ENCODE data around the gene TBC1D2. TPM values are rescaled to one million over a fixed set of nuclear protein-coding genes. Genes with fewer than 3 reads are reported as not detected.

The TBC1D2 gene
- total and polyA plus RNA-seq, 2 of the 13 experiments (the other 11 are each of a cell fraction or from before 2014, with no cell fraction given), result 2.0 to 2.8 TPM

DNA sequence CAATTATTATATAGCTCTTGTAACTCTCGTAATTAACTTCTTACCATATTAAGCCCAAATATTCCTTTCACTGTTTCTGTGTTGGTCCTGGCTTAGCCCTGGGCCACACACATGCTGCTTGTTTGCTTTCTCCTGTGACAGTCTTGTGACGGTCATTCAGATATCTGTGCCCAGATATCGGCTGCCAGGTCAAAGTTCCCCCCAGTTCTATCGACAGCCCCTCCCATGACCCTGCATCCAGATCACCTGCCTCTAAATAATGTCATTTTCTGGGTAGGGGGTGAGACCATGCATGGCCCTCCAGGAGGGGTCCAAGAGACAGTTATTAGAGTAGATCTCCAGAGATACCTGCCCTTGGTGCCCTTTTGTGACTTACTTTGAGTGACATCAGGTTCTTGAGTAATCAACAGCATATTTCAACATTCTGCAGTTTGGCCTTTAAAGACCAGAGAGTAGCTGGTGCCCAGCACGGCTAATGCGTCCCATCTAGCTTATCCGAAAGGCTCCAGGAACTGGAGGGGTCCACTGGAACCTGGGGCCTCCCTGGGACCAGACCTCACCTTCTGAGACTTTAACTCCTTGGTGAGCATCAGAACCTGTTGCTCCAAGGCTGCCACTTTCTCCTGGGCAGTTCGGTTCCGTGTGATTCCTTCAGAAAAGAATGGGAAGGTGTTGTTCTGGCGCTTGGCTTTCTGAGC lies 26.9 kb downstream of the TBC1D2 start (continued):
- TF ChIP-seq, protein P1, sequence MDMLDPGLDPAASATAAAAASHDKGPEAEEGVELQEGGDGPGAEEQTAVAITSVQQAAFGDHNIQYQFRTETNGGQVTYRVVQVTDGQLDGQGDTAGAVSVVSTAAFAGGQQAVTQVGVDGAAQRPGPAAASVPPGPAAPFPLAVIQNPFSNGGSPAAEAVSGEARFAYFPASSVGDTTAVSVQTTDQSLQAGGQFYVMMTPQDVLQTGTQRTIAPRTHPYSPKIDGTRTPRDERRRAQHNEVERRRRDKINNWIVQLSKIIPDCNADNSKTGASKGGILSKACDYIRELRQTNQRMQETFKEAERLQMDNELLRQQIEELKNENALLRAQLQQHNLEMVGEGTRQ (IDR thresholded peaks at IDR 0.05; ENCODE audit: low read depth, low read length), result no peak
- TF ChIP-seq, protein P1 (CRISPR knock-in tag; IDR thresholded peaks at IDR 0.05; ENCODE audit: borderline replicate concordance), result no peak
- TF ChIP-seq KDM5B (CRISPR knock-in tag; IDR thresholded peaks at IDR 0.05; ENCODE audit: borderline replicate concordance) (no peak), ZNF891 (CRISPR knock-in tag; IDR thresholded peaks at IDR 0.05) (no peak), PHF5A (CRISPR knock-in tag; IDR thresholded peaks at IDR 0.05; ENCODE audit: low read depth, unreplicated experiment) (no peak), NCOA5 (CRISPR knock-in tag; IDR thresholded peaks at IDR 0.05) (no peak), ZNF546 (CRISPR knock-in tag; conservative IDR thresholded peaks at IDR 0.05) (no peak), ZNF558 (CRISPR knock-in tag; IDR thresholded peaks at IDR 0.05; ENCODE audit: borderline replicate concordance) (no peak), ZNF772 (CRISPR knock-in tag; IDR thresholded peaks at IDR 0.05) (no peak), U2AF2 (IDR thresholded peaks at IDR 0.05; ENCODE audit: low read depth, low read length) (no peak), KDM3A (CRISPR knock-in tag; IDR thresholded peaks at IDR 0.05; ENCODE audit: low read depth) (0 out of 2 replicates have a peak, but pooled peaks have one; percentile 16), SMC3 (IDR thresholded peaks at IDR 0.05; ENCODE audit: low read length) (no peak), TBX3 (IDR thresholded peaks at IDR 0.05; ENCODE audit: borderline replicate concordance) (no peak), ZNF75D (CRISPR knock-in tag; IDR thresholded peaks at IDR 0.05; ENCODE audit: borderline replicate concordance) (no peak), ZNF713 (CRISPR knock-in tag; IDR thresholded peaks at IDR 0.05) (no peak)
- TF ChIP-seq, protein P2, sequence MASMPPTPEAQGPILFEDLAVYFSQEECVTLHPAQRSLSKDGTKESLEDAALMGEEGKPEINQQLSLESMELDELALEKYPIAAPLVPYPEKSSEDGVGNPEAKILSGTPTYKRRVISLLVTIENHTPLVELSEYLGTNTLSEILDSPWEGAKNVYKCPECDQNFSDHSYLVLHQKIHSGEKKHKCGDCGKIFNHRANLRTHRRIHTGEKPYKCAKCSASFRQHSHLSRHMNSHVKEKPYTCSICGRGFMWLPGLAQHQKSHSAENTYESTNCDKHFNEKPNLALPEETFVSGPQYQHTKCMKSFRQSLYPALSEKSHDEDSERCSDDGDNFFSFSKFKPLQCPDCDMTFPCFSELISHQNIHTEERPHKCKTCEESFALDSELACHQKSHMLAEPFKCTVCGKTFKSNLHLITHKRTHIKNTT (CRISPR knock-in tag; IDR thresholded peaks at IDR 0.05), result no peak
- TF ChIP-seq, protein P3, sequence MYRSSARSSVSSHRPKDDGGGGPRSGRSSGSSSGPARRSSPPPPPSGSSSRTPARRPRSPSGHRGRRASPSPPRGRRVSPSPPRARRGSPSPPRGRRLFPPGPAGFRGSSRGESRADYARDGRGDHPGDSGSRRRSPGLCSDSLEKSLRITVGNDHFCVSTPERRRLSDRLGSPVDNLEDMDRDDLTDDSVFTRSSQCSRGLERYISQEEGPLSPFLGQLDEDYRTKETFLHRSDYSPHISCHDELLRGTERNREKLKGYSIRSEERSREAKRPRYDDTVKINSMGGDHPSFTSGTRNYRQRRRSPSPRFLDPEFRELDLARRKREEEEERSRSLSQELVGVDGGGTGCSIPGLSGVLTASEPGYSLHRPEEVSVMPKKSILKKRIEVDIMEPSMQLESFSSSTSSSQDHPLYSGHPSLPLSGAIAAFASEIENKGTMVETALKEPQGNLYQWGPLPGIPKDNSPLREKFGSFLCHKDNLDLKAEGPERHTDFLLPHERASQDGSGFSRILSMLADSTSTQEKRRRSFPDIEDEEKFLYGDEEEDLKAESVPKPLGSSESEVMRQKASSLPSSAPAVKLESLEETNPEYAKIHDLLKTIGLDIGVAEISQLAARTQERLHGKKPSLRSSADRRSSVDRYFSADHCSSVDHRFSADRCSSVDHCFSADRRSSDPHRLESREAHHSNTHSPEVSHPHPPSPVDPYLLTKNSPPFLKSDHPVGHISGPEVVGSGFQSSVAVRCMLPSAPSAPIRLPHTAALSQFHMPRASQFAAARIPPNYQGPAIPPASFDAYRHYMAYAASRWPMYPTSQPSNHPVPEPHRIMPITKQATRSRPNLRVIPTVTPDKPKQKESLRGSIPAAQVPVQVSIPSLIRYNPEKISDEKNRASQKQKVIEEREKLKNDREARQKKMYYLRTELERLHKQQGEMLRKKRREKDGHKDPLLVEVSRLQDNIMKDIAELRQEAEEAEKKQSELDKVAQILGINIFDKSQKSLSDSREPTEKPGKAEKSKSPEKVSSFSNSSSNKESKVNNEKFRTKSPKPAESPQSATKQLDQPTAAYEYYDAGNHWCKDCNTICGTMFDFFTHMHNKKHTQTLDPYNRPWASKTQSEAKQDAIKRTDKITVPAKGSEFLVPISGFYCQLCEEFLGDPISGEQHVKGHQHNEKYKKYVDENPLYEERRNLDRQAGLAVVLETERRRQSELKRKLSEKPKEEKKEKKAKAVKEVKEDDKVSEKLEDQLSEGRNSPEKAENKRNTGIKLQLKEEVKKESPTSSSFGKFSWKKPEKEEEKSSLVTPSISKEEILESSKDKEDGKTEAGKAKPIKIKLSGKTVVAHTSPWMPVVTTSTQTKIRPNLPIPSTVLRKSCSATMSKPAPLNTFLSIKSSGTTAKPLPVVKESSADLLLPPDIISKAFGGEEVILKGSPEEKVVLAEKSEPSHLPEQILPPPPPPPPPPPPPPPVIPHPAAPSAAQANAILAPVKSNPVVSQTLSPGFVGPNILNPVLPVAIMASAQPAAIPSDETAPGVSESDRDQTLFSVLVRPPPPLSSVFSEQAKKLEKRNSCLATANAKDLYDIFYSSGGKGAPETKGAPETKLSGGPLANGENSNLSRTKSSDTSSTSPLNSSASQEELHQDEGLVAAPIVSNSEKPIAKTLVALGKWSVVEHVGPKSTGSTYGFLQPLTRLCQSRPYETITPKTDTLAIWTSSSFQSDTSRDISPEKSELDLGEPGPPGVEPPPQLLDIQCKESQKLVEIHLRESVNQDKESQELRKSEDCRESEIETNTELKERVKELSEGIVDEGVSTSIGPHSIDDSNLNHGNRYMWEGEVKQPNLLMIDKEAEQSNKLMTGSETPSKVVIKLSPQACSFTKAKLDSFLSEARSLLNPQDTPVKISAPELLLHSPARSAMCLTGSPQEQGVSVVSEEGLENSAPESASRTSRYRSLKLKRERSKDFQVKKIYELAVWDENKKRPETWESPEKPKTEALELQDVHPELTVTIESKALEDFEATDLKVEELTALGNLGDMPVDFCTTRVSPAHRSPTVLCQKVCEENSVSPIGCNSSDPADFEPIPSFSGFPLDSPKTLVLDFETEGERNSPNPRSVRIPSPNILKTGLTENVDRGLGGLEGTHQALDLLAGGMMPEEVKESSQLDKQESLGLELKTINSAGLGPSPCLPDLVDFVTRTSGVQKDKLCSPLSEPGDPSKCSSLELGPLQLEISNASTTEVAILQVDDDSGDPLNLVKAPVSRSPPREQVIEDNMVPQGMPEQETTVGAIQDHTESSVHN (CRISPR knock-in tag; IDR thresholded peaks at IDR 0.05), result no peak
- TF ChIP-seq, protein P4, sequence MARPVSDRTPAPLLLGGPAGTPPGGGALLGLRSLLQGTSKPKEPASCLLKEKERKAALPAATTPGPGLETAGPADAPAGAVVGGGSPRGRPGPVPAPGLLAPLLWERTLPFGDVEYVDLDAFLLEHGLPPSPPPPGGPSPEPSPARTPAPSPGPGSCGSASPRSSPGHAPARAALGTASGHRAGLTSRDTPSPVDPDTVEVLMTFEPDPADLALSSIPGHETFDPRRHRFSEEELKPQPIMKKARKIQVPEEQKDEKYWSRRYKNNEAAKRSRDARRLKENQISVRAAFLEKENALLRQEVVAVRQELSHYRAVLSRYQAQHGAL (CRISPR knock-in tag; IDR thresholded peaks at IDR 0.05; ENCODE audit: not compliant biosample characterization), result no peak

All from HepG2 (cell line).